HG03064 (cell line): ENCODE measurements around the gene PTPN23.

Experiments
- ATAC-seq: cut with Tn5 transposase; IDR thresholded peaks from one replicate; pipeline ENCODE4 v1.9.1; 2021; ENCODE audit warnings: low read depth; ENCODE audit not compliant: unreplicated experiment

The PTPN23 gene

DNA sequence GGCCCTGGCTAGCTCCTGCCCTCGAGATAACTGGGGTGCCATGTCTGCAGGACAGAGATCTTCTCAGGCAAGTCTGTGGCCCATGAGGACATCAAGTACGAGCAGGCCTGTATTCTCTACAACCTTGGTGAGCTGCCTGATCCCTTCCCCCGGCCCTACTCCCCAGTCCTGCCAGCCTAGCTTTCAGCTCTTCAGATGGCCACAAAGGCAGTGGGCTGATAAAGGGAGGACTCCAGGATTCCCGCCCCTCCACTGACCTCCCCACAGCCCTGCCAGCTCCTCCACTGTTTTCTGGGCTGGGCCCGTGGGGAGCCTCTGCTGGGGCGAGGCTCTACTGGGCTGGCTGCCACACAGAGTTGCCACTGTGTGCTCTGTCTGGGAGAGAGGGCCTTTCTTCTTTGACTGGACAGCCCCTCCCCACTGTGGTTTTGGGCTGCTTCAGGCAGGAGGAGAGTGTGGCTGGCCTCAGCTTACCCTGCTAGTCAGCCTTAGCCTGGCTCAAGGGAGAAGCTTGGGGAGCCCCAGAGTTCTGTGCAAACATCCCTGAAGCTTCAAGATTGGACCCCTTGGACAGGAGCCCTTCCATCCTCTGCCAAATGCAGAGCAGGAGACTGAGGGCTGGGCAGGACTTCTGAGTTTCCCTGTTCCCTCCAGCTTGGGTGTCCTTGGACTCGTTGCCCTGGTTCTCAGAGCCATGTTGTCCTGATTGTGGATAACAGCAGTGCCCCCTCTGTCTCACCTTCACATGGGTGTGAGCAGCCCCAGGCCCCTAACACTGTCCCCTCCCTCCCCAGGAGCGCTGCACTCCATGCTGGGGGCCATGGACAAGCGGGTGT lies 24.4 kb downstream of the PTPN23 start:
- no peak for ATAC-seq

DNA sequence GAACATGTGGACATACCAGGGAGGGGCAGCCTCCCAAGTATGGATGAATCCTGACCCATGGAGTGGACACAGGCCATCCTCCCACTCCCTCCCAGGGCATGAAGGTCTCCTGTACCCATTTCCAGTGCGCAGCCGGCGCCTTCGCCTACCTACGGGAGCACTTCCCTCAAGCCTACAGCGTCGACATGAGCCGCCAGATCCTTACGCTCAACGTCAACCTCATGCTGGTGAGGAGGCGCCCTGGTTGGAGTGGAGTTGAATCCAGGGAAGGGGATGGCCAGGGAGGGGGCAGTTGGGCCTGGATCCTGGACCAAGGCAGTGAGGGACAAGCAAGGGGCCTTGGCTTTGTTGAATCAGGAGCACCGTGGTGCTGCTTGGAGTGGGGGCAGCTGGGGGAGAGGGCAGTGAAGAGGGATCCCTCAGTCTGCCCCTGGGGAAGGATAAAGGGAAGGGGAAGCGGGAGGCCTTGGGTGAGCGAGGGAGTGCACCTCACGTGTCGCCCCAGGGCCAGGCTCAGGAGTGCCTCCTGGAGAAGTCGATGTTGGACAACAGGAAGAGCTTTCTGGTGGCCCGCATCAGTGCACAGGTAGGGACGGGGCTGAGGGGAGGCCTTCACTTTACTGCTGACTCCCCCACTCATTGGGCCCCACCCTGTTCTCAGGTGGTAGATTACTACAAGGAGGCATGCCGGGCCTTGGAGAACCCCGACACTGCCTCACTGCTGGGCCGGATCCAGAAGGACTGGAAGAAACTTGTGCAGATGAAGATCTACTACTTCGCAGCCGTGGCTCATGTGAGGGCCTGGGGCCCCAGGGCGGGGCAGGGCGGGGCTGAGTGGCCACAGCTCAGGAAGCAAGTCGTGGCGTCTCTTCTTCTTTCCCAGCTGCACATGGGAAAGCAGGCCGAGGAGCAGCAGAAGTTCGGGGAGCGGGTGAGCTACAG lies 25.3 kb downstream of the PTPN23 start:
- ATAC-seq, result no peak

DNA sequence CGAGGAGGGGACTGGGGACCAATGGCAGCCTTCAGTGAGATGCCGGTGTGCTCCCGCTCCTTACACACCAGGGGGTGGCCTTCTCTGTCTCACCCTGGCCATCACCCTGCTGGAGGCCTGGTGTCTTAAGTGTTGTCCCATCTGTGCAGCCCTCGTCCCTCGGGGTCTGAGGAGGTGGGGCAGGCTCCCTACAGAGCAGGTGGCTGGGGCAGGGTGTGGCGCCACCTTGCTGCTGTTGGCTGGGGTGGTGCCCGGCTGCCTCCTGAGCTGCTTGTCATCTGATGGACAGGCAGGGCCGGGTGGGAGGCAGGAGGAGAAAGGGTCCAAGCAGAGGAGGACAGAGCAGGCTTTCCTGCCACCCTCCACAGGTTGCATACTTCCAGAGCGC lies 25.9 kb downstream of the PTPN23 start:
- no peak for ATAC-seq

DNA sequence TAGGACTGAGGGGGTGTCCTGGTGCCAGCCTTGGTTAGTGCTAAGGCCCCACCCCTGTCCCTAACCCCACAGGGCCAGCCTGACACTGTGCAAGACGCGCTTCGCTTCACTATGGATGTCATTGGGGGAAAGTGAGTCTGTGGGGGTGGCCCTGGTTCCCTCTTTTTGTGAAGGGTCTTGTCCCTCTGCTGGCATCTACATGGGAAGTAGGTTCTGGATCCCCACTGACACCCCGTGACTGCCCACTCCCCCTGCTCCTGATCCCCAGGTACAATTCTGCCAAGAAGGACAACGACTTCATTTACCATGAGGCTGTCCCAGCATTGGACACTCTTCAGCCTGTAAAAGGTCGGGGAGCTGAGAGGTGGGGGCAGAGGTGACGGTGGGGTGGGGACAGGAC lies 26.4 kb downstream of the PTPN23 start:
- no peak for ATAC-seq

GRCh38 chr3:47407896-47408838 lies 27.3 kb downstream of the PTPN23 start:
- no peak for ATAC-seq

DNA sequence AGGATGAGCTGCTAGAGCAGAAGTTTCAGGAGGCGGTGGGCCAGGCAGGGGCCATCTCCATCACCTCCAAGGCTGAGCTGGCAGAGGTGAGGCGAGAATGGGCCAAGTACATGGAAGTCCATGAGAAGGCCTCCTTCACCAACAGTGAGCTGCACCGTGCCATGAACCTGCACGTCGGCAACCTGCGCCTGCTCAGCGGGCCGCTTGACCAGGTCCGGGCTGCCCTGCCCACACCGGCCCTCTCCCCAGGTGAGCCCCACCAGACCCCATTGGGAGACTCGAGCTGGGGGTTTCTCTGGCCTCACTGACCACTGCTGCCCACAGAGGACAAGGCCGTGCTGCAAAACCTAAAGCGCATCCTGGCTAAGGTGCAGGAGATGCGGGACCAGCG lies 28.0 kb downstream of the PTPN23 start:
- ATAC-seq, result no peak

- no peak for ATAC-seq
Measured at GRCh38 chr3:47409284-47409683, 28.5 kb downstream of the PTPN23 start.

- ATAC-seq, result no peak
Measured at GRCh38 chr3:47409688-47410416, 29.0 kb downstream of the PTPN23 start.

DNA sequence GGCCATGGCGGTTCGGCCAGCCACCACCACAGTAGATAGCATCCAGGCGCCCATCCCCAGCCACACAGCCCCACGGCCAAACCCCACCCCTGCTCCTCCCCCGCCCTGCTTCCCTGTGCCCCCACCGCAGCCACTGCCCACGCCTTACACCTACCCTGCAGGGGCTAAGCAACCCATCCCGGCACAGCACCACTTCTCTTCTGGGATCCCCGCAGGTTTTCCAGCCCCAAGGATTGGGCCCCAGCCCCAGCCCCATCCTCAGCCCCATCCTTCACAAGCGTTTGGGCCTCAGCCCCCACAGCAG lies 29.5 kb downstream of the PTPN23 start:
- ATAC-seq, result no peak

- ATAC-seq, result no peak
Measured at GRCh38 chr3:47410801-47411646, 30.2 kb downstream of the PTPN23 start.

- no peak for ATAC-seq
Measured at GRCh38 chr3:47411696-47412452, 31.1 kb downstream of the PTPN23 start.

GRCh38 chr3:47412453-47412756 lies 31.6 kb downstream of the PTPN23 start:
- ATAC-seq, result no peak

GRCh38 chr3:47412842-47413520 lies 32.2 kb downstream of the PTPN23 start:
- no peak for ATAC-seq

- ATAC-seq, result no peak
Measured at GRCh38 chr3:47413751-47414150, 32.9 kb downstream of the PTPN23 start.

- no peak for ATAC-seq
Measured at GRCh38 chr3:47414161-47414564, 33.3 kb downstream of the PTPN23 start.

DNA sequence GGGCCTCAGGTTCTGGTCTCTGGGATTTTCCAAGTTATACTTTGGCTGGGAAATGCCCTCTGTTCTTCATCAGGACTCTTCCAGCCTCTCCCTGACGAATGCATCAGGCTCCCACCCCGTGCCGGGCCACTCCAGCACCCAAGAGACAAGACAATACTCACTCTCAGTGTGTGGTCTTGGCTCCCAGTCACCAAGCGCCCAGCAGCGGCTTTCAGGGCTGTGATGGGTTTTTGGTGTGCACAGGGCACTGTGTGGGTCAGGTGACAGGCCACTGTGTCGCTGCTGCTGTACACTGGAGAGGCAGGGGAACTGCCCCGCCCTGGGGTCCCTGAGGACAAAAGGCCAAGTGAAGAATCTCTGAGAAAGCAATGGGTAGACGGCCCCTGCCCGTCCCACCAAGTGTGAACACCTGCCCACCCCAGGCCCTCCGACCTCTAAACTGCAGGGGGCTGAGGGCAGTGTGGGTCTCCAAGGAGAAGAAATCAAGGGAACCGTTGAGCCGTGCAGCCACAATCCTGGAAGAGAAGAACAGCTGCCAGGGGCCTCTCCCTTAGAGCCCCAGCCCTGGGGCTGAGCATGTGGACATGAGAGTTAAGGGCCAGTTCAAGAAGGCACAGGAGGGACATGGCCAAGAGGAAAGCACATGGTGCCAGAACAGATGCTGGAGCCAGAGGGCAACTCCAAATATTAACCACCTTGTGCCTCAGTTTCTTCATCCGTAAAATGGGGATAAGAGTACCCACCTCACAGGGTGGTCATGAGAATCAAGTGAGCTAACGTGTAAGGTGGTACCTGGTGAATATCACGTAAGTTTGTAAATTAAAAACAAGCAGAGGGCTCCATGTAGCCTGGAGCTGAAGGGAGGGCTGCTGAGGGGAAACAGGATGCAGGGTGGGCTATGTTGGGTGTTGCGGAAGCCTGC lies 34.1 kb downstream of the PTPN23 start:
- ATAC-seq, result no peak

DNA sequence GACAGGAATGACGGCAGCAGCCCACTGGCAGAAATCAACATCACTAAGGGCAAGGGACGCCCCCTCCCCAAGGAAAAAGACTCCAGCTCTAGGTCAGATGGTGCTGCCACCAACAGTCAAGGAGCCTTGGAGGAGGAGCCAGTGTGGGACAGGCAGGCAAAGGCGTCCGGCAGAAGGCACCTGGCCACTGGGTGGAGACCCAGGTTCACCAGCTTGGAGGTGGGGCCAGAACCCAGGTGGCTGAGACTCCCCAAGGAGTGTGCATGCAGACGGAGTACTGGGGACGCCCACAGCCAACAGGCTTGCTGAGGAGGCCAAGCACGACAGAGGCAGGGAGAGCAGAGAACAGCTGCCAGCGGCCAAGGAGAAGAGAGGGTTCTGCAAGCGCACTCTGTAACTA lies 35.2 kb downstream of the PTPN23 start:
- no peak for ATAC-seq
